HCT116 (cell line): ENCODE measurements around the gene PMEPA1. TPM values are rescaled to one million over a fixed set of nuclear protein-coding genes. Genes with fewer than 3 reads are reported as not detected.

Experiments used
- ATAC-seq: fragments of 200-7000 bp; cut with Tn5 transposase; 2 replicates; pipeline ENCODE4 v1.9.1; 2020; ENCODE audit warnings: mild to moderate bottlenecking, moderate library complexity
- BruUV-seq: library from RNA; stranded (reverse); fragments of 400-500 nt; replicated peaks from 2 replicates; lab custom pipeline; 2021; lab: Mats Ljungman, UMichigan
- CTCF ChIA-PET: fragments of 300-600 bp; sonication (Branson Sonifier 250); formaldehyde crosslinking; loops from one replicate; lab custom pipeline; 2021; ENCODE audit warnings: antibody characterized with exemption; lab: Charles Lee
- POLR2A ChIA-PET: fragments of 300-600, 350-600 bp; sonication (Branson Sonifier 250); formaldehyde crosslinking; loops from one replicate; lab custom pipeline; 2021; ENCODE audit warnings: antibody characterized with exemption; lab: Charles Lee
- RAD21 ChIA-PET, 2 experiments: fragments of 300-600 bp; sonication (Branson Sonifier 250); formaldehyde crosslinking; loops; one replicate each; lab custom pipeline; 2023; ENCODE audit warnings: low total read pairs in 2 of 2; ENCODE audit not compliant: uncharacterized antibody in 2 of 2, unreplicated experiment in 2 of 2, low non-redundant PET in 1 of 2; lab: Charles Lee
- DNase-seq: peaks from one replicate; pipeline ENCODE4 v3.0.0-alpha.2; 2010; ENCODE audit warnings: low read depth, low spot score
- H2AFZ ChIP-seq: fragments of 200-600 bp; shearing (Covaris generic), sonication (generic); 2 replicates; pipeline ENCODE4 v1.6.1; 2017; ENCODE audit warnings: low read depth, mixed run types, mixed read lengths, antibody characterized with exemption, low read length; ENCODE audit not compliant: poor library complexity, severe bottlenecking
- H3K27ac ChIP-seq: 2 replicates; pipeline ENCODE4 v1.5.1; 2012; ENCODE audit warnings: low read depth, low read length
- H3K27me3 ChIP-seq: fragments of 200-600 bp; sonication (generic); 2 replicates; pipeline ENCODE4 v1.6.1; 2016; ENCODE audit warnings: mixed run types, low read length, mixed read lengths; ENCODE audit not compliant: insufficient read depth
- H3K36me3 ChIP-seq, 2 experiments: fragments of 200-500 bp in 1 of 2; fragments of 200-600 bp in 1 of 2; sonication (Bioruptor generic) in 1 of 2; sonication (generic) in 1 of 2; 2 replicates each; pipeline versions ENCODE4 v1.5.1 to v1.6.1; 2014 to 2016; ENCODE audit warnings: low read length in 2 of 2, inconsistent platforms in 1 of 2, mixed read lengths in 1 of 2, mixed run types in 1 of 2; ENCODE audit not compliant: insufficient read depth in 2 of 2, control insufficient read depth in 1 of 2
- H3K4me1 ChIP-seq, 2 experiments: fragments of 200-600 bp in 1 of 2; sonication (generic) in 1 of 2; 2 replicates each; pipeline versions ENCODE4 v1.5.1 to v1.6.1; 2012 to 2017; ENCODE audit warnings: low read length in 2 of 2, inconsistent platforms in 1 of 2, mild to moderate bottlenecking in 1 of 2, mixed read lengths in 1 of 2, mixed run types in 1 of 2, moderate library complexity in 1 of 2; ENCODE audit not compliant: insufficient read depth in 2 of 2, control insufficient read depth in 1 of 2
- H3K4me2 ChIP-seq: fragments of 200-600 bp; sonication (generic); 2 replicates; pipeline ENCODE4 v1.6.1; 2017; ENCODE audit warnings: mixed run types, low read length, mixed read lengths
- H3K4me3 ChIP-seq, 2 experiments: fragments of 200-600 bp in 1 of 2; sonication (generic) in 1 of 2; replicated peaks in 1 of 2; 2 replicates each; pipeline ENCODE4 v1.5.1; 2011 to 2016; ENCODE audit warnings: low read length in 2 of 2, control low read depth in 1 of 2, low read depth in 1 of 2, mild to moderate bottlenecking in 1 of 2, mixed read lengths in 1 of 2, mixed run types in 1 of 2
- H3K79me2 ChIP-seq: fragments of 200-600 bp; sonication (generic); 2 replicates; pipeline ENCODE4 v1.6.1; 2017; ENCODE audit warnings: mild to moderate bottlenecking, mixed run types, low read length, moderate library complexity, mixed read lengths; ENCODE audit not compliant: insufficient read depth
- H3K9ac ChIP-seq: fragments of 200-600 bp; sonication (generic); 2 replicates; pipeline ENCODE4 v1.6.1; 2016; ENCODE audit warnings: low read length, mixed read lengths
- H3K9me2 ChIP-seq: fragments of 200-600 bp; sonication (generic), shearing (Covaris generic); 2 replicates; pipeline ENCODE4 v1.6.1; 2017; ENCODE audit warnings: mixed run types, mild to moderate bottlenecking, moderate library complexity; ENCODE audit not compliant: insufficient read depth
- H3K9me3 ChIP-seq, 2 experiments: fragments of 200-500 bp in 1 of 2; fragments of 200-600 bp in 1 of 2; sonication (Bioruptor generic) in 1 of 2; sonication (generic) in 1 of 2; 2 replicates each; pipeline ENCODE4 v1.6.1; 2014 to 2017; ENCODE audit warnings: low read length in 2 of 2, mixed read lengths in 2 of 2, inconsistent platforms in 1 of 2, low read depth in 1 of 2, mild to moderate bottlenecking in 1 of 2, mixed run types in 1 of 2, moderate library complexity in 1 of 2; ENCODE audit not compliant: control insufficient read depth in 1 of 2, insufficient read depth in 1 of 2
- H4K20me1 ChIP-seq: fragments of 200-600 bp; sonication (generic), shearing (Covaris generic); 2 replicates; pipeline ENCODE4 v1.6.1; 2017; ENCODE audit warnings: mixed run types, mild to moderate bottlenecking, moderate library complexity; ENCODE audit not compliant: insufficient read depth
- ELF1 ChIP-seq: IDR thresholded peaks from 2 replicates; pipeline ENCODE4 v1.6.1; 2012; ENCODE audit warnings: low read depth, borderline replicate concordance
- EZH2phosphoT487 ChIP-seq: fragments of 200-600 bp; IDR thresholded peaks from 2 replicates; pipeline ENCODE4 v1.6.1; 2018; ENCODE audit warnings: antibody characterized with exemption, borderline replicate concordance
- SP1 ChIP-seq: IDR thresholded peaks from 2 replicates; pipeline ENCODE4 v1.6.1; 2012; ENCODE audit warnings: low read depth
- TCF7L2 ChIP-seq: IDR thresholded peaks from 2 replicates; pipeline ENCODE4 v1.7.0; 2011; ENCODE audit warnings: borderline replicate concordance, inconsistent platforms; ENCODE audit not compliant: insufficient read depth, insufficient read length; ENCODE audit errors: extremely low read depth
- YY1 ChIP-seq: IDR thresholded peaks from 2 replicates; pipeline ENCODE4 v1.6.1; 2011; ENCODE audit warnings: low read length, low read depth, moderate library complexity, mild to moderate bottlenecking; ENCODE audit not compliant: insufficient replicate concordance; ENCODE audit errors: extremely low read depth
- intact Hi-C: fragments of 100-400 bp; cut with micrococcal nuclease; formaldehyde crosslinking; loops from 2 replicates; pipeline ENCODE4 v1.10.0; 2022
- total RNA-seq: library from RNA; stranded (reverse); gene quantifications from one replicate; pipeline ENCODE4 v1.2.1, GENCODE V29; 2021; ENCODE audit not compliant: unreplicated experiment
- TF ChIP-seq, protein P1 (sequence below): IDR thresholded peaks from 2 replicates; pipeline ENCODE4 v1.6.1; 2012; ENCODE audit warnings: low read depth
- TF ChIP-seq, protein P2 (sequence below): IDR thresholded peaks from 2 replicates; pipeline ENCODE4 v1.6.1; 2011; ENCODE audit warnings: mild to moderate bottlenecking, low read length, moderate library complexity; ENCODE audit not compliant: insufficient replicate concordance; ENCODE audit errors: extremely low read depth
- TF ChIP-seq, protein P3 (sequence below), 3 experiments: fragments of 200-600 bp in 1 of 3; sonication (generic) in 1 of 3; IDR thresholded peaks in 2 of 3; conservative IDR thresholded peaks in 1 of 3; 2 replicates each; pipeline ENCODE4 v1.5.1; 2012 to 2017; ENCODE audit warnings: low read depth in 2 of 3, low read length in 2 of 3, antibody characterized with exemption in 1 of 3, borderline replicate concordance in 1 of 3, control low read depth in 1 of 3, mild to moderate bottlenecking in 1 of 3, mixed read lengths in 1 of 3, mixed run types in 1 of 3, moderate library complexity in 1 of 3; ENCODE audit not compliant: insufficient read depth in 1 of 3

The PMEPA1 gene
- total RNA-seq, 1 experiment from 2014 or later, result 0.64 TPM

DNA sequence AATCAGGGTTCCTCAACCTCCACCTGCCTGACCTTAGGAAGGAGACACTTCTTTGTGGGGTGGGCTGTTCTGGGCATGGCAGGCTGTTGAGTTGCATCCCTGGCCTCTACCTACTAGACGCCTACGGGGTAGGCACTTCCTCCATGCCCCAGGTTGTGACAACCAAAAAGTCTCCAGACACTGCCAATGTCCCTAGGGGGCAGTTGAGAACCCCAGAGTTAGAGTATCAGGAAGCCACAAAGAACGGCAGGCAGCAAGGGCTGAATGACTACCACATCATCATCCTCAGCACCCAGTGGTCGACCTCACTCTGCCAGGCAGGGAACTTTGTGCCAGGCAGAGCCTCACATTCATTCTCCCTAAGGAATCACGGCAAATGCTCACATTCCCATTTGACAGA lies 21.5 kb downstream of the PMEPA1 start:
- intact Hi-C loops, result no loop called here
- POLR2A ChIA-PET, result no interaction called here
- H3K4me1 ChIP-seq, result peaks cover 9 to 14% of the 10 kb centered on the region in 2 experiments

DNA sequence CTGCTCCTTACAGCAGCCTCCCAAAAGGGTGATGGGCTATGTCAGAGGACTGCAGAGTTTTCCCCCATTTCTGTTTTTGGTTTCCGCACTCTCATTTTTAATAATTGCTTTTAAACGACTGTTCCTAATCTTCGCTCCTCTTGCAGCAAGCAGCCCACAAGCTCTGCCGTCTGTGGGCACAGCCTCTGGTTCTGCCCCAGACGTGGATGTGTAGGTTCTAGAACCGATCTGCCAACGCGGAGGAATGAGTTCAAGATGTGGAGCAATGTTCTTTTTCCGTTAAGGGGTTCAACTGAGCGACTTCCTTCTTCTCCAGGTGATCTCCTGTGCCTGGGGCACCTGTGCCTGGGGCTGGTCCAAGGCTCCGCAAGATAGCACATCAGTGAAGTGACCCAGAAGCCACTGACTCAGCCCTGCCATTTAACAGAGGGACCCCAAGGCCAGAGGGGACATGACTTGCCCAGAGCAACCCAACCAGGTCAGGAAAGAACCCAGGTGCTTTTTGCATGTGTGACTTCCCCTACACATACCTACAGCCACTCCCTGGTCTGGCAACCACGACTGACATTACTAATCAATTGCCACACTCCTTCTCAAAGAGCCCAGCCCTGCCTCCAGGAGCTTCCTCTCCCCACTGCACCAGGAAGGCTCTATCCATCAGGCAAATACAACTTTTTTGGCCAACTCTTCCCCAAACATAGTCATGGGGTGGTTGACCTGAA lies 22.7 kb downstream of the PMEPA1 start:
- ATAC-seq, result peak; percentile 42; the same call in 1 of the 2 replicates
- intact Hi-C loops, result no loop called here
- RAD21 ChIA-PET, result no interaction called here
- Histone ChIP-seq H3K4me3 (no peak overlapping the region), H3K36me3 (no peaks in the 10 kb centered on the region), H3K9ac (no peak overlapping the region), H3K4me1 (peaks cover 0 to 2% of the 10 kb centered on the region in 2 experiments; a peak in 1 of 4 replicates), H3K79me2 (no peaks in the 10 kb centered on the region), H4K20me1 (no peaks in the 10 kb centered on the region), H3K27me3 (peaks cover 96% of the 10 kb centered on the region), H3K9me3 (no peaks in the 10 kb centered on the region), H3K9me2 (no peaks in the 10 kb centered on the region), H3K27ac (no peak overlapping the region), H3K4me2 (no peak overlapping the region), H2AFZ (no peak overlapping the region)
- CTCF ChIA-PET, result interaction anchor here (1.7 kb wide), 1 partner anchor 11 kb away, joined by 4 read pairs; no protein-coding TSS in a partner anchor
- POLR2A ChIA-PET, result no interaction called here
- DNase-seq, result no peak
- no TSS peak for BruUV-seq
- no peak for TF ChIP-seq ELF1
- no peak for TF ChIP-seq SP1
- TF ChIP-seq, protein P1, sequence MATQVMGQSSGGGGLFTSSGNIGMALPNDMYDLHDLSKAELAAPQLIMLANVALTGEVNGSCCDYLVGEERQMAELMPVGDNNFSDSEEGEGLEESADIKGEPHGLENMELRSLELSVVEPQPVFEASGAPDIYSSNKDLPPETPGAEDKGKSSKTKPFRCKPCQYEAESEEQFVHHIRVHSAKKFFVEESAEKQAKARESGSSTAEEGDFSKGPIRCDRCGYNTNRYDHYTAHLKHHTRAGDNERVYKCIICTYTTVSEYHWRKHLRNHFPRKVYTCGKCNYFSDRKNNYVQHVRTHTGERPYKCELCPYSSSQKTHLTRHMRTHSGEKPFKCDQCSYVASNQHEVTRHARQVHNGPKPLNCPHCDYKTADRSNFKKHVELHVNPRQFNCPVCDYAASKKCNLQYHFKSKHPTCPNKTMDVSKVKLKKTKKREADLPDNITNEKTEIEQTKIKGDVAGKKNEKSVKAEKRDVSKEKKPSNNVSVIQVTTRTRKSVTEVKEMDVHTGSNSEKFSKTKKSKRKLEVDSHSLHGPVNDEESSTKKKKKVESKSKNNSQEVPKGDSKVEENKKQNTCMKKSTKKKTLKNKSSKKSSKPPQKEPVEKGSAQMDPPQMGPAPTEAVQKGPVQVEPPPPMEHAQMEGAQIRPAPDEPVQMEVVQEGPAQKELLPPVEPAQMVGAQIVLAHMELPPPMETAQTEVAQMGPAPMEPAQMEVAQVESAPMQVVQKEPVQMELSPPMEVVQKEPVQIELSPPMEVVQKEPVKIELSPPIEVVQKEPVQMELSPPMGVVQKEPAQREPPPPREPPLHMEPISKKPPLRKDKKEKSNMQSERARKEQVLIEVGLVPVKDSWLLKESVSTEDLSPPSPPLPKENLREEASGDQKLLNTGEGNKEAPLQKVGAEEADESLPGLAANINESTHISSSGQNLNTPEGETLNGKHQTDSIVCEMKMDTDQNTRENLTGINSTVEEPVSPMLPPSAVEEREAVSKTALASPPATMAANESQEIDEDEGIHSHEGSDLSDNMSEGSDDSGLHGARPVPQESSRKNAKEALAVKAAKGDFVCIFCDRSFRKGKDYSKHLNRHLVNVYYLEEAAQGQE, result no peak
- TF ChIP-seq YY1, result no peak
- TF ChIP-seq, protein P2, sequence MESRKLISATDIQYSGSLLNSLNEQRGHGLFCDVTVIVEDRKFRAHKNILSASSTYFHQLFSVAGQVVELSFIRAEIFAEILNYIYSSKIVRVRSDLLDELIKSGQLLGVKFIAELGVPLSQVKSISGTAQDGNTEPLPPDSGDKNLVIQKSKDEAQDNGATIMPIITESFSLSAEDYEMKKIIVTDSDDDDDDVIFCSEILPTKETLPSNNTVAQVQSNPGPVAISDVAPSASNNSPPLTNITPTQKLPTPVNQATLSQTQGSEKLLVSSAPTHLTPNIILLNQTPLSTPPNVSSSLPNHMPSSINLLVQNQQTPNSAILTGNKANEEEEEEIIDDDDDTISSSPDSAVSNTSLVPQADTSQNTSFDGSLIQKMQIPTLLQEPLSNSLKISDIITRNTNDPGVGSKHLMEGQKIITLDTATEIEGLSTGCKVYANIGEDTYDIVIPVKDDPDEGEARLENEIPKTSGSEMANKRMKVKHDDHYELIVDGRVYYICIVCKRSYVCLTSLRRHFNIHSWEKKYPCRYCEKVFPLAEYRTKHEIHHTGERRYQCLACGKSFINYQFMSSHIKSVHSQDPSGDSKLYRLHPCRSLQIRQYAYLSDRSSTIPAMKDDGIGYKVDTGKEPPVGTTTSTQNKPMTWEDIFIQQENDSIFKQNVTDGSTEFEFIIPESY, result no peak
- no peak for TF ChIP-seq EZH2phosphoT487

More for the DNA sequence above, 21.5 kb downstream of the PMEPA1 start:
- Histone ChIP-seq H4K20me1 (no peaks in the 10 kb centered on the region), H3K27me3 (peaks cover 91% of the 10 kb centered on the region), H3K4me2 (no peak overlapping the region), H3K9me2 (no peaks in the 10 kb centered on the region), H3K36me3 (no peaks in the 10 kb centered on the region), H3K79me2 (no peaks in the 10 kb centered on the region), H3K9ac (no peak overlapping the region), H2AFZ (no peak overlapping the region), H3K9me3 (no peaks in the 10 kb centered on the region), H3K4me3 (no peak overlapping the region), H3K27ac (no peak overlapping the region)
- TF ChIP-seq EZH2phosphoT487 (no peak), TCF7L2 (no peak)
- TF ChIP-seq, protein P3, sequence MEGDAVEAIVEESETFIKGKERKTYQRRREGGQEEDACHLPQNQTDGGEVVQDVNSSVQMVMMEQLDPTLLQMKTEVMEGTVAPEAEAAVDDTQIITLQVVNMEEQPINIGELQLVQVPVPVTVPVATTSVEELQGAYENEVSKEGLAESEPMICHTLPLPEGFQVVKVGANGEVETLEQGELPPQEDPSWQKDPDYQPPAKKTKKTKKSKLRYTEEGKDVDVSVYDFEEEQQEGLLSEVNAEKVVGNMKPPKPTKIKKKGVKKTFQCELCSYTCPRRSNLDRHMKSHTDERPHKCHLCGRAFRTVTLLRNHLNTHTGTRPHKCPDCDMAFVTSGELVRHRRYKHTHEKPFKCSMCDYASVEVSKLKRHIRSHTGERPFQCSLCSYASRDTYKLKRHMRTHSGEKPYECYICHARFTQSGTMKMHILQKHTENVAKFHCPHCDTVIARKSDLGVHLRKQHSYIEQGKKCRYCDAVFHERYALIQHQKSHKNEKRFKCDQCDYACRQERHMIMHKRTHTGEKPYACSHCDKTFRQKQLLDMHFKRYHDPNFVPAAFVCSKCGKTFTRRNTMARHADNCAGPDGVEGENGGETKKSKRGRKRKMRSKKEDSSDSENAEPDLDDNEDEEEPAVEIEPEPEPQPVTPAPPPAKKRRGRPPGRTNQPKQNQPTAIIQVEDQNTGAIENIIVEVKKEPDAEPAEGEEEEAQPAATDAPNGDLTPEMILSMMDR (IDR thresholded peaks at IDR 0.05 in 2 of 3, conservative IDR thresholded peaks at IDR 0.05 in 1 of 3; ENCODE audit: borderline replicate concordance in 1 of 3, insufficient read depth in 1 of 3, low read depth in 2 of 3, low read length in 2 of 3), result no peak
- CTCF ChIA-PET, result no interaction called here
- BruUV-seq, result no TSS peak
- DNase-seq (no peak), ATAC-seq (no peak)
- RAD21 ChIA-PET, result no interaction called here
